Measurements from ENCODE around the gene ST3GAL4. TPM values are rescaled to one million over a fixed set of nuclear protein-coding genes. Genes with fewer than 3 reads are reported as not detected.
"Not testable (repeated sequence)": the region's sequence is repeated elsewhere in the genome, so short reads cannot be mapped to it uniquely, and the experiment has no call there.

Gene ST3GAL4, protein sequence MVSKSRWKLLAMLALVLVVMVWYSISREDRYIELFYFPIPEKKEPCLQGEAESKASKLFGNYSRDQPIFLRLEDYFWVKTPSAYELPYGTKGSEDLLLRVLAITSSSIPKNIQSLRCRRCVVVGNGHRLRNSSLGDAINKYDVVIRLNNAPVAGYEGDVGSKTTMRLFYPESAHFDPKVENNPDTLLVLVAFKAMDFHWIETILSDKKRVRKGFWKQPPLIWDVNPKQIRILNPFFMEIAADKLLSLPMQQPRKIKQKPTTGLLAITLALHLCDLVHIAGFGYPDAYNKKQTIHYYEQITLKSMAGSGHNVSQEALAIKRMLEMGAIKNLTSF
- total RNA-seq = 46.4 TPM

DNA sequence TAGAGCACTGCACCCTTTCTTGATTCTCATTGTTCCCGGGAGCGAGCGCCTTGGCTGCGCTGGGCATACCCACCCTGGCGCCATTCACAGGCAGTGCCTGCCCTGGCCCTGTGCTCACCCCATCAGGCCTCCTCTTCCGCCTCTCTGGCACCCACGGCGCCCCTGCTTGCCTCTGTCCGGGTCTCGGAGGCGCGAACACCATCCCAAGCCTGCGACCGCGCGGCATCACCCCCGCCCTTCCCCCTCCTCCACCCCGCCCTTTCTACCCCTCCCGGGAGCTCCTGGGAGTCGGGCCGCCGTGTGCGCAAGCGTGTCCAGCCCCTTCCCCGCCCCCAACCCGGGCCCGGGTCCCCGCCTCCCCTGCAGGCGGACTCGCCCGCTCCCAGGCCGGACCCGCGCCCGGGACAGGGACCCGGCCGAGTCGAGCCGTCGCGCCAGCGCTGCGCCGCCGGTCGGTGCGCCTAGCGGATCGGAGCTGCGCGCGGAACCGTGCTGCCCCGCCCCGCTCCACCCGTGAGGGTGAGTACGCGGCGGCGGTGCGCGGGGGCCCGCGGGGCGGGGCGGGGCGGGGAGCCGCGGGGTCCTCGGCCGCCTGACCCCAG, at the start of gene ST3GAL4:
TSS of gene ST3GAL4 (plus strand) at position 363 of the 602 bp plus-strand sequence. CDS start 50,470 bp downstream, outside the sequence.
- peak; percentile 85 for DNase-seq (ENCODE audit: low spot score)

DNA sequence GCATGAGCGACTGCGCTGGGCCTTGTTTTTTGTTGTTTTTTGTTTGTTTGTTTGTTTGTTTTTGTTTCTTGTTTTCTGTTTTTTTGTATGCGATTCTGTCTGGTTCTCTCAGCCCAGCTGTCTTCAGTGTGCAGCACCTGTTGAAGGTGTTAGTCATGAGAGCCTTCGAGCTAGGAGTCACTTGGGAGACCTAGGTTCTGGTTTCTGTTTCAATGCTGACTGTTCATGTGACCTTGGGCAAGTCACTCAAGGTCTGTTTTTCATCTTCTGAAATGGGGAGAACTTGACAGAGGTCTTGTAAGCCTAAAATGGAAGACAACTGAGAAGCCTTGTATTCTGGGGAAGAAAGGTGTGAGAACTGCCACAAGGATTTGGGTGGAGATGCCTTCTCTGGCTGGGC, 49.8 kb upstream of the ST3GAL4 start:
- no peak for DNase-seq (ENCODE audit: low spot score)

DNA sequence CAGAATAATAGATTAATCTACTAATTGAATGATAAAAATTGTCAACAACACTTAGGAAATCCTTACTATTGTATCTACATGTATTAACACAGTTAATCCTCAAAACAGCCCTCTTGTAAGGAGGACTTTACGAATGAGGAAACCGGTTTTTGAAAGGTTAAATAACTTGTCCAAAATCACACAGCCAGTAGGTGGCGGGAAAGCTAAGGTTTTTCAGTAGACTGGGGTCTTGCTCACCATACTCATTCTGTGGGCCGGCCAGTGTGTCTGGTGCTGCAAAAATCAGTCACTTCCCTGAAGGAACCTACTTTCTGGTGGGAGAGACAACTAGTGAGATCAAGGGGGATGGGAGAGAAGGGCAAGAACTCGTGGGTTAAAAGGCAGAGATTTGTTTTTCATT, 47.8 kb upstream of the ST3GAL4 start:
- no peak for DNase-seq (ENCODE audit: low spot score)

DNA sequence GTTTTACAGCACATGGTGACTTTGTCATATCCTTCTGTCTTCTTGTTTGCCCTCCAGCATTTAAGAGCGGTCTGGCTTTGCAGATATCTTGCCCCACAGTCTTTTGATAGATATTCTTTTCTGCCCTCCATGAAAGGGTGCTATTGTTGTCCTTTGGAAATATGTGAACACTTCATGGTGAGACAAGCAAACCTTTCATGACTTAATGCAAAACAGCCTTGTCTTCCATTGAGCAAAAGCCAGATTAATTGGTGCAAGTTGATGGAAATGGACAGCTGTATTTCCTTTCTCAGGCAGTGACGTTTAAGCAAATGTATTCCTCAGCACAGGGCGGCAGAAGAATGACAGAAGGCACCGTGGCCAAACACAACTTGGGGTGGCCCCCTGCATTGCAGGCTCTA, 47.2 kb upstream of the ST3GAL4 start:
- no peak for DNase-seq (ENCODE audit: low spot score)

DNA sequence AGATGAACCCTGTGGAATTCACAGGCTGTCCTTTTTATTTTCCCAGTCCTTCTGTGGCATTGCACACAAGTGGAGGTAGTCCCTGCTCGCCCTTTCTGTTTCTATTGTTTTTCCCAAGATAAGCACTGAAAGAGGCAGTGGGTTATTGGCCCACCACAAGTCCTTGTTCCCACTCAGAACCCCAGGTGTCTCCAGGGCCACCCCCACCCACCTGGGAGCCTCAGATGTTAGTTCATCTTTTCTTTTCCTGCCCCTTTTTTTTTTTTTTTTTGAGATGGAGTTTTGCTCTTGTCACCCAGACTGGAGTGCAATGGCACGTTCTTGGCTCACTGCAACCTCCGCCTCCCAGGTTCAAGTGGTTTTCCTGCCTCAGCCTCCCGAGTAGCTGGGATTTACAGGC, 46.7 kb upstream of the ST3GAL4 start:
- DNase-seq (ENCODE audit: low spot score) = not testable (repeated sequence)

DNA sequence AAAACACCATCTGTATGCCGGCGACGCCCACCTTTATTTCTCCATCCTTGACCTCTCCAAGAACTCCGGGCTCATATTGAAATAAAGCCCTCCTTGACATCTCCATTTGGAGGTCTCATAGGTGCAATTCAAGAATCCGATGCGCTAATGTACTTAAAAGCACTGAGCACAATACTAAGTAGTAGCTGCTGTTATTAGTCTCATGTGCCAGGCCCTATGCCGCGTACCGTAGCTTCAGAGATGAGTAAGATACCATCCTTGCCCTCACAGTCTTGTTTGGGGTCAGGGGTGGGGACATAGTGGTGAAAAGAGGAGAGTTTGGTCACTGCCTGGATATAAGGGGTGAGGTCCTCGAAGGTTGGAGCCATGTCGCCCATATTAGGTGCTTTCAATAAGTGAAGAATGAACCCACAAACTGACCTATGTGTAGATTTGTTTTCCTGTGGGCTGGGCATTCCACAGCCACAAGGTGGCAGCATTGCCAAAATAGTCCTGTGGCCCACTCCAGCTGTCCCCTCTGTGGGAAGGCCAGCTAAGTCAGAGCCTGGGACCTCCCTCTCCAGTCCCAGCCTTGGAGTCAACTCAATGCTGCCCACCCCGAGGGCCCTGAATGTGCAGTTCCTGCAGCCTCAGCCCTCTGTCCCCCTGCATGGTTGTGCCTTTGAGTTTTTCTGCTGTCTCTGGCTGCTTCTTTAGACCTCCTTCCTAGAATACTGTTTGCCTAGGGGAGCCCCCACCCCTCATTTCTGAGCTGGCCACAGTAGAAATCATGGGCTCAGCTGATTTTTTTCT, 45.1 kb upstream of the ST3GAL4 start:
- DNase-seq (ENCODE audit: low spot score) = peak; percentile 76

DNA sequence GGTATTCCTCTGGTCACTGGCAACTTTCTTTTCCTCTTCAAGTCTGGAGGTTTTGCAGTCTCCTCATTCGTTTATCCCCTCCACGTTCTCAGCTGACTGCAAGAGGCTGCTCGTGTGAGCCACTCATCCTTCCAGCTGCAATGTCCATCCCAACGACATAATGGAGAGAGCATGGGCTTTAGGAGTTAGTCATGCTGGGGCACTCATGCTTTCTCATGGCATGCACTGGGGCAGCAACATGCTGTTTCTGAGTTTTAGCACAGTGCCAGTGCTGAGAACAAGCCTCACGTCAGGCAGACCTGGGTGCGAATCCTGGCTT, 44.5 kb upstream of the ST3GAL4 start:
- no peak for DNase-seq (ENCODE audit: low spot score)

DNA sequence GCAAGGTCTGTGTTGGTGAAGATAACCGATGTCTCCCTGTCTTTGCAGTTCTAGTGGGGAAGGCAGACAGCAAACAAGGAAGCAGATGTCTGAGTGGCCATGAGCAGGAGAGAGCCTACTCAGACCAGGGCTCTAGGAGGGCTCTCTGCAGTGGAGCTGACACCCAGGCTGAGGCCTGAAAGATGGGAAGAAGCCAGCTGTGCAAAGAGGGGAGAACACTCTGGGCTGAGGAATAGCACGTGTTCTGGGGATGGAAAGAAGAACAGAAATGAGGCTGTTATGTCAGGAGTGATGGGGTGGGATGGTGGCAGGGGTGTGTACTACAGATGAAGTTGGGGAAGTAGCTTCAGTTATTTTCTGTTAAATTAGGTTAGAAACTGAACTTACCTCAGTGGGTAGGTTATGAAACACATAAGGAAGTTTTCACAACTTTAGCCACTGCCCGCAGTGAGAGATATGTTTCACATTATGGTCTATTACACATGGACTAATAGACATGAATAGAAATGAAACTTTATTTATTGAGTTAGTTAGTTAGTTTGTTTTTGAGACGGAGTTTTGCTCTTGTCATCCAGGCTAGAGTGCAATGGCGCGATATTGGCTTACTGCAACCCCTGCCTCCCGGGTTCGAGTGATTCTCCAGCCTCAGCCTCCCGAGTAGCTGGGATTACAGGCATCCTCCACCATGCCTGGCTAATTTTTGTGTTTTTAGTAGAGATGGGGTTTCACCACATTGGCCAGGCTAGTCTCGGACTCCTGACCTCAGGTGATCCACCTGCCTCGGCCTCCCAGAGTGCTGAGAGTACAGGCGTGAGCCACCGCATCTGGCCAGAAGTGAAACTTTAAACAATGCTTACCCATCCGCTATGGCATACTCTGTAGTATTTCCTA, 43.8 kb upstream of the ST3GAL4 start:
- DNase-seq (ENCODE audit: low spot score) = no peak

DNA sequence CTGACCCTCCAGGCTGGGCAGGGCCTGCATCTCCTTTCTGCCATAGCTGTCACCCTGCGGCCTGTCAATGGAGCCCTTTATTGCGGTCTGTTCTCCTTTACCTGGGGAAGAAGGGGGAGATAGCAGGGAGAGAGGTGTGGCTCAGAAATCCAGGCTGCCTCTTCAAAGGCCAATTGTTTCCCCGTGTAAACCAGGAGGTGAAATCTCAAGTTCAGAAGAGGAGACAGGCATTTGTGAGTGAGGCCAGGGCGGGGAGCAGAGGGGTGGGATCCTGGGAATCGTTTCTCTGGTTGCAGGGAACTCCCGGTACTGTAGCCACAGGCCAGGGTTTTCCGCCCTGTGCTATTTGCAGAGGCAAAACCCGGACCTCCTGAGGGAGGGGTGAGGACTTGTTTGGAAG, 42.5 kb upstream of the ST3GAL4 start:
- DNase-seq (ENCODE audit: low spot score) = no peak

DNA sequence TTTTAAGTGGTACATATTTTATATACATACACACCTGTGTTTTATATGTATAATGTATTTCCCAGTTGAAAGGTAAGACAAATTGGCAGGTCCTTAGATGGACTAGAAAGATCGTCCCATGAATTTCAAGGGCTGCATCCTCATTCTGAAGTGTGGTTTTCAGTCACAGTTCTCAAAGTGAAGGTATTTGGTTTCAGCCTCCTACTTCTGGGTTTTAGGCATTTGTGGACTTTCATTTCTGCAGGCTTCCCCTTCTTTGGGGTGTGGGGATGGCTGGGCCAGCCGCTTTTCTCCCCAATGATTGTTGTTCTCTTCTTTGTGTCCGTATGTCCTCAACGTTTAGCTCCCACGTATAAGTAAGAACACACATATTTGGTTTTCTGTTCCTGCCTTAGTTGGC, 41.7 kb upstream of the ST3GAL4 start:
- no peak for DNase-seq (ENCODE audit: low spot score)

DNA sequence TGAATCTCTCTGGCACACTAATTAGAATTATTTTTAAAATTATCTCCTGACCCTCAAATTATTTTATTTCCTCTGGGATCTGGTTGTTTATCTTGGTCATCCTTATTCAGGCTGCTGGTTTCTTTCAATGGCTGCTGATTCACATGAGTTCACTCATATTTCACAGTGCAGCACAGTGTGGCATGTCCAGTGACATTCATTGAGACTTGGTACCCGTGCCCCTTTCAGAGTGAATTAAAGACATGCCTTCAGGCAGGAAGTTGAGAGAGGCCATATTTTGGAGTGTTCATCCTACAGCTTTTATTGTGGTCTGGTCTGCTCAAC, 38.1 kb upstream of the ST3GAL4 start:
- no peak for DNase-seq (ENCODE audit: low spot score)

DNA sequence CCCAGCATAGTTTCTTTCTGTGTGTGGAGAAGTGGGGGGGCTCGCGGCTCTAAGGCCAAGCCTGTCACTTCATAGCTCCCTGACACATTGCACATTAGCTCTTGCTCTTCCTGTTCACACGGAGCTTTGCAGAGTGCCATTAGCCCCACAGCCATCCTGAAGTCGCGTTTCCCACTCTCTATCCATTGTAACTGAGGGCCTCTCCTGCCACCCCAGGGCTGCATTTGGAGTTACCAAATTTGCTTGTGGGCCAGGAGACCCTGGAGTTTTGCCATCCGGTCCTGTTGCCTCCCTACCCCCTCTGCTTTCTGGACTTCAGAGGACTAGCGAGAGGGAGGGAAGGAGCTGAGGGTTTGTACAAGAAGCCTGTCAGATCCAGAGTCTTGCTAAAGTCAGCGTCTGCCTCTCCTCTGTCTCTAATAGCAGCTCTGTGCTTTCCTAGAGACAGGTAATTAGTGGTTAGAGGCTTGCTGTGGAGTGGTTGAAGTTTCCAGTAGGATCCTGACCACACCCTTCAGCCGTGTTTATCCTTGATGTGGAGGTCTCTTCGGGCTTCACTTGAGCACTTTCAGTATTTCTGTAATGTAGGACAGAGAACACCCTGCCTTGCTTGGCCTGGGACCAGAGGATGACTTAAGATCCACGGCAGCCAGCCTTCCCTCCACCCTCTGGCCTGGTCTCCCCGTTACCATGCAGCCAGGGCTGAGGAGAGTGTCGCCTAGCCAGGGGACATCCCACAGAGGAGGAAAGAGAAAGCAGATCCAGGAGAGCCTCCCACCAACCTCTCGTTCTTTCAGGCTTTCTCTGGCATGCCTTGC, 37.5 kb upstream of the ST3GAL4 start:
- DNase-seq (ENCODE audit: low spot score) = peak; percentile 83

DNA sequence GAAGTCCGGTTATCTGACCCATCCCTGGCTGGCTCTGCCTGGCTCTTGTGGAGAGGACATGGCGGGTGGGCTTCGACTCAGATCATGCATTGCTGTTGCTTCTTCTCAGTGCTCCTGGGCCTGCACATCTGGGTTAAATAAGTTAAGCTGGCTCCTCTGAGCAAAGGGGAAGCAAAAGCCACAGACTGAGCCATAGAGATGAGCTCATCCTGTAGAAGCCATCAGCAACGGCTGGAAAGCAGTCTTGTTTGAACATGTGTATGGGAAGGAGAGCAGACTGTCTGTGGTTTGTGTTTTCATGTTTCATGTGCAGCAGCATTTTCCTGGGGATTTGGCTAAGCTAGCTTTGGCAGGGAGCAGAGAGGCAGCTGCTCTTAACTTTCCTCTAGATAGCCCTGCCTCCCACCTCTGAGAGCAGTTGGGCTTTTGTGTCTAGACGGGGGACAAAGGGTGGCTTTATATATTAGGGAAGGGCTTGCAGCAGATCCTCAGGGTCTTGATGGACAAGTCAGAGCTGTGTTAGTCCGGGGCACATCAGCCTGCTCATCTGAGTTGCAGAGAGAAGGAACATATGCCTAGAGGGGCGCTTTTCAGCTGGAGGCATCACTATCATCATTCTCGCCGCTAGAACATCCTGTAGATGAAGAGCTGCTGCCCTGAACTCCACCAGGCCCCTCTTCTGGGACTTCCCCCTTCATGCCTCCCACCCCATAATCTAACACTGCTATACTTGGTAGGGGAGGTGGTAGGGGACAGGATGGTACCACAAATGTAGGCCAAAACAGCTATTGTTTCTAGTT, 36.7 kb upstream of the ST3GAL4 start:
- no peak for DNase-seq (ENCODE audit: low spot score)

DNA sequence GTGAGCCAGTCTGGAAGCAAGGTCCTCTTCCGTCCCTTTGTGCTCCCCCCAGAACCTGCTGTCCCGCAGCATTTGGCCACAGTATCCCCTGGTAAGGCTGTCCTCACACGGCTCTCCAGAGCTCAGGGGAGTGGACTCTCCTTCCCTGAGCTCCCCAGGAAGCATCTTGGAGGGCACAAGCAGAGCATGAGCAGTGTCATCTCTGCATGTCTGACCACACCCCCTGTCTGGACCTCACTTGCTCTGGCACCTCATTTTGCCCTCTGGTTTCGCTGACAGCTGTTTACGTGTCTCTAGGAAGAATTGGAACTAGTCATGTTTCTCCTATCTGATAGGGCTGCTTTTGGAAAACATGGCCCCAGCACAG, 36.1 kb upstream of the ST3GAL4 start:
- DNase-seq (ENCODE audit: low spot score) = no peak

DNA sequence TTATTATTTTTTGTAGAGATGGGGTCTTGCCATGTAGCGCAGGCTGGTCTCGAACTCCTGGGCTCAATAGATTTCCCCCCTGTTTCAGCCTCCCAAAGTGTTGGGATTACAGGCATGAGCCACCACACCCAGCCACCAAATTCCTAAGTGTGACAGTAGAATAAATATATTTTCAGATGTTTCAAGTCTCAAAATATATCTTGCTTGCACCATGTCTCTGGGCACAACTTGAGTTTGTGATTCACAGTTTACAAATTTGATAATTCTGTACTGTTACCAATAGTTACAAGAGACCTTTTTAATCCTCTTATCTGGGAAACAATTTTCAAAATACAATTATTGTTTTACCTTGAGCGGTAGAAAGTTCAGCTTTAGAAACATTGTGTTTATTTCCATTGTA, 32.5 kb upstream of the ST3GAL4 start:
- DNase-seq (ENCODE audit: low spot score) = no peak

DNA sequence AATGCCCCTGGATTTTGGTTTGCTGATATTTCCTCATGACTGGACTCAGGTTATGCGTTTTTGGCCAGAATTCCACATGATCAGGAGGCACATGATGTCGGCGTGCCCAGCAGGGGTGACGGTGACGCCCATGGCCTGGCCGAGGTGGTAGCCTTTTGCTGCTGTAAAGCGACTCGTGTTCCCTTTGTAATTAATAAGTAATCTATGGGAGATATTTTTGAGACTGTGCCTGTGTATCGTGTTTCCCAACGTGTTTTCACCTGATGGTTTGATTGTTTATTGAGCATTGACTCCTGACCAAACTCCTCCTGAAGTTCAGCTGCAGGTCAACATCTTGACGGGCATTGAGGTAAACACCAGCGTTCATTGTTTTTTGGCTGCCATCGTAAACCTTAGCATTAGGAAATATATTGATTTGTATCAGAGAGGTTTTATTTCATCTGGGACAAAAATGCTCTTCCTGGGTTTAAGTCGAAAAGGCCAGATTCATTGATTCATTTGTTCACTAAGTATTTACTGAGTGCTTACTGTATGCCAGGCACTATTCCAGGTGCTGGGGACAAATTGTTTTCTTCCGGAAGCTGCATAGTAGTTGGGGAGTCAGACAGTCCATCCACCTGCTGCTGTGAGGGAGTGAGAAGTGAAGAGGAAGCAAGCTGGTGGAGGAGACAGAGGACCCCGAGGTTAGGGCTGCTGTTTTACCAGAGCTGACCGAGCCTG, 28.0 kb upstream of the ST3GAL4 start:
- no peak for DNase-seq (ENCODE audit: low spot score)

DNA sequence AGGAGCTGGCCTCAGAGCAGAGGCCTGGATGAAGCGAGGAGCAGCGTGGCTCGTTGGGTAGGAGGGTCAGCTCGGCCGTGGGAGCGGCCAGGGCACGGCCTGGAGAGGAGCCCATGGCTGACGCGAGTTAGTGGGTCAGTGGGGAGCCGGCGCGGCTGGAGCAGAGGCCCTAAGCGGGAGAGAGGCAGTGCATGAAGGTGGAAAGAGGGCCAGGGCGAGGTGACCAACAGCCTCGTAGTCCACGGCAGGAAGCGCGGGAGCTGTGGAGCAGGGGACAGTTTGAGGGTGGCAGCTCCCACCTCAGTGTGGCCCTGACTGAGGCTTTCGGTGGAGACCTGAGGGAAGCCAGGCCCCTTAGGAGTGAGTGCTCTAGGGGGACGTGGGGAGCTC, 27.5 kb upstream of the ST3GAL4 start:
- no peak for DNase-seq (ENCODE audit: low spot score)

DNA sequence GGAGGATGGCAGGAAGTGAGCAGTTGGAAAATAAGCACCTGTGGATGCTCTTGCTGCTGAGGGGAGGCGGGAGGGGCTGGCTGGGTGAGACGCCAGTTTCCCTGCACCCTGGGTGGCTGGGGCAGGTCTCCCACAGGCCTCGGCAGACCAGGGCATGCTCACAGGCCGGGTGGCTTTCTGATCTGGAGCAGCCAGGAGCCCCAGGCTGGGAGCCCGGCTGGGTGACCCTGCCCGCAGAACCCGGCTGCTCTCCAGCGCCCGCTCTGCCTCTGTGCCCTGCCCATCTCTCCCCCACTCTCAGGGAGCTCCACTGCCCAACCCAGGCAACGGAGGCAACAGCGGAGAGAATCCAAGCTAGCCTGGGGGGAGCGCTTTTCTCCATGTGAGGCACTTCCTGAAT, 27.0 kb upstream of the ST3GAL4 start:
- DNase-seq (ENCODE audit: low spot score) = no peak

DNA sequence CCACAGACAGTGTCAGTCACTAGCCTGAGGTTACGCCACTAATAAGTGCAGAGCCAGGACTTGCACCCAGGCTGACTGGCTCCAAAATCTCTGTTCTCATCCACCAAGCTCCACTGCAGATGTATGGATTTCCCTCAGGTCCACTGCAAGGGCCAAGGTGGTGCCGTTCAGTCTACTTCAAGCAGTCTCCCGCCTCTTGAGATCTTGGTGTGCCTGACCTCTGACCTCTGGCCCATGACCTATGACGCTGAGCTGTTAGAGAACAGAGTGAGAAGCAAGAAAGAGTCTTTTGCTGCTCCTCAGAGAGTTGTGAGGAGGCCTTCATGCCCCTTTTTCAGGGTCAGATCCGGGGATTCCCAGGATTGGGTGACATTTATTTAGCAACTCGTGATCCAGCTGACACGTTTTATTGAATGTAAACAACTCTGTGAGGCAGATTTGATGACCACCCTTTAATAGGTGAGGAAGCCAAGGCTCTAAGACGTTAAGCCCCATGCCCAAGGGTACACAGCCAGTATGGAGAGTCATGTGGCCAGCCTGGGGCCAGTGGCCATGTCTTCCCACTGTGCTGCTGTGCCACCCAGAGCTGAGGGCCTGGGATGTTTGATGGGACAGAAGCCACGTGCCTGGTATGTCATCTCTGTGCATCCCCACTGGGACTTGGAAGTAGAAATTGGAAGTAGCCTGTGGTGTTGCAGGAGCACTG, 26.4 kb upstream of the ST3GAL4 start:
- DNase-seq (ENCODE audit: low spot score) = no peak
